ENCODE measurements around the gene GPD1. TPM values are rescaled to one million over a fixed set of nuclear protein-coding genes. Genes with fewer than 3 reads are reported as not detected.
"Not testable (repeated sequence)": the region's sequence is repeated elsewhere in the genome, so short reads cannot be mapped to it uniquely, and the experiment has no call there.

The GPD1 gene
- total RNA-seq, 1 donor, result not detected

DNA sequence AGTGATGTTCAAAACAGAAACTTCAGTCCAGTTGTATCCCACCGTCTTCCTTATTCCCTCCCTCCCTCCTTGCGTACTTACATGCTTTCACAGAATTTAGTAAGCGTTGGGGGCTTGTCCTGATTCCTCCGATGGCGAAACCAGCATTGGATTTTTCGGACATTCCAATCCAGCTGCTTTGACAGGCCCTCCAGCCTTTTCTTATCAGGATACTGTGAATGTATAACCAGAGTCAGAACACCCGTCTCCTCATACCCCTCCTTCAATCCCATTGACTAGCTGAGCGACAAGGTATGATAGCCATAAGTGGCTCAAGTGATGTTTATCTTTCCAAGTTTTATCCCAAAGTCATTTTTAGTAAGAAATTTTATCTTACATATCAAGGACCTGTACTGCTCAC lies 39.2 kb downstream of the GPD1 start:
- no peak for DNase-seq (ENCODE audit: low read depth)
- no peak overlapping the region for H3K4me3 ChIP-seq (ENCODE audit: low read depth, low read length)
- TF ChIP-seq, protein P1, sequence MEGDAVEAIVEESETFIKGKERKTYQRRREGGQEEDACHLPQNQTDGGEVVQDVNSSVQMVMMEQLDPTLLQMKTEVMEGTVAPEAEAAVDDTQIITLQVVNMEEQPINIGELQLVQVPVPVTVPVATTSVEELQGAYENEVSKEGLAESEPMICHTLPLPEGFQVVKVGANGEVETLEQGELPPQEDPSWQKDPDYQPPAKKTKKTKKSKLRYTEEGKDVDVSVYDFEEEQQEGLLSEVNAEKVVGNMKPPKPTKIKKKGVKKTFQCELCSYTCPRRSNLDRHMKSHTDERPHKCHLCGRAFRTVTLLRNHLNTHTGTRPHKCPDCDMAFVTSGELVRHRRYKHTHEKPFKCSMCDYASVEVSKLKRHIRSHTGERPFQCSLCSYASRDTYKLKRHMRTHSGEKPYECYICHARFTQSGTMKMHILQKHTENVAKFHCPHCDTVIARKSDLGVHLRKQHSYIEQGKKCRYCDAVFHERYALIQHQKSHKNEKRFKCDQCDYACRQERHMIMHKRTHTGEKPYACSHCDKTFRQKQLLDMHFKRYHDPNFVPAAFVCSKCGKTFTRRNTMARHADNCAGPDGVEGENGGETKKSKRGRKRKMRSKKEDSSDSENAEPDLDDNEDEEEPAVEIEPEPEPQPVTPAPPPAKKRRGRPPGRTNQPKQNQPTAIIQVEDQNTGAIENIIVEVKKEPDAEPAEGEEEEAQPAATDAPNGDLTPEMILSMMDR (IDR thresholded peaks at IDR 0.05; ENCODE audit: insufficient read depth, low read depth, low read length), result no peak

DNA sequence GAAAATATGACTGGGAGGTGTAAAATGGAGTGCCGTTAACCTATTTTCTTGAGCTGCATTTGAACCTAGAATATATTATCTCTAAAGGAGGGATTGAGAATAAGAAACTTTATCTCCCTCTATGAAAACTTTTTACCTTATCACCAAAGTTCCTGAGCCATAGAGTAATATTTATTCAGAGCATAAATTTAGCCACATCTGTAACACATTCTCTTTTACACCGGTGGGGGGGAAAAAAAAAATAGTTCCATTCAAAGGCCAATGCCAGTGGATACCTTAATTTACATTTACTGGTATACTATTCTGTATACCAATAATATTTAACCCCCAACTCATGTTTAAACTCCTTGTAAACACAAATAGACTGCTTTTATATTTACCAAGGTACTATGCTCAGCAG lies 41.6 kb downstream of the GPD1 start:
- no peak overlapping the region for H3K4me3 ChIP-seq (ENCODE audit: low read depth, low read length)
- no peak for DNase-seq (ENCODE audit: low read depth)
- TF ChIP-seq, protein P1 (IDR thresholded peaks at IDR 0.05; ENCODE audit: insufficient read depth, low read depth, low read length), result no peak

DNA sequence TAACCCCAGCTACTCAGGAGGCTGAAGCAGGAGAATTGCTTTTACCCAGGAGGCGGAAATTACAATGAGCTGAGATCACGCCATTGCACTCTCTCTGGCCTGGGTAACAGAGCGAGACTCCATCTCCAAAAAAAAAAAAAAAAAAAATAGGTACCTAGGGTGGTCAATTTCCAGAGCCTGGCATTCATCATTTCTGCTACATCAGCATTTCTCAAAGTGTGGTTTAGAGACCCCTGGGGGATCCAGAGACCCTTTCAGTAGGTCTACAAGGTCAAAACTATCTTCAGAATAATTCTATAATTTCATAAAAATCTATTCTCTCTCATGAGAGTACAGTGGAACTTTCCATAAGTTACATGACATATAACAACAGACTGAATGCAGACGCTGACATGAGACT lies 43.5 kb downstream of the GPD1 start:
- TF ChIP-seq, protein P1 (IDR thresholded peaks at IDR 0.05; ENCODE audit: insufficient read depth, low read depth, low read length), result no peak
- DNase-seq (ENCODE audit: low read depth), result no peak
- H3K4me3 ChIP-seq (ENCODE audit: low read depth, low read length), result no peak overlapping the region

DNA sequence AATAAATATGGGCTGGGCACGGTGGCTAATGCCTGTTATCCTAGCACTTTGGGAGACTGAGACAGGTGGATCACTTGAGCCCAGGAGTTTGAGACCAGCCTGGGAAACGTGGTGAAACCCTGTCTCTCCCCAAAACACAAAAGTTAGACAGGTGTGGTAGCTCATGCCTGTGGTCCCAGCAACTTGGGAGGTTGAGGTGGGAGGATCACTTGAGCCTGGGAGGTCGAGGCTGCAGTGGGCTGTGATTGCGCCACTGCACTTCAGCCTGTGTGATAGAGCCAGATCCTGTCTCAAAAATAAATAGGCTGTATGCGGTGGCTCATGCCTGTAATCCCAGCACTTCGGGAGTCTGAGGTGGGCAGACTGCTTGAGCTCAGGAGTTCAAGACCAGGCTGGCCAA lies 44.2 kb downstream of the GPD1 start:
- not testable (repeated sequence) for DNase-seq (ENCODE audit: low read depth); H3K4me3 ChIP-seq (ENCODE audit: low read depth, low read length)

DNA sequence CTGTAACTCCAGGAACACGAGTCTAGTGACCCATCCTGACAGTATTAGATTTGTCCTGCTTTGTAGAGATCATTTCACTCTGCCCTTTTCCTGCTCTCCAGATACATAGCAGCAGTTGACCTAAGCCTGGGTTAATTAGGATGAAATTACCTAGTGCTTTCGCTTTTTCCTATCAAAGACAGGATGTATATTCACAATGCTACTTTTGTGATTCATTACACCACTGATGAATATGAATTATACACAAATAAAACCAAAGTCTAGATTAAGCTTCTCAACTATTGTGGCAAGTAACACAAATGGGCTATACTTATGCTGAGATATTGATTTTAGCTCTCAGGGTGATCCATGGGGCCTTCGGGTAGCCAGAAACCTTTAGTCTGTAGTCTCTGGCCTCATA lies 45.5 kb downstream of the GPD1 start:
- DNase-seq (ENCODE audit: low read depth), result no peak
- no peak overlapping the region for H3K4me3 ChIP-seq (ENCODE audit: low read depth, low read length)
- TF ChIP-seq, protein P1 (IDR thresholded peaks at IDR 0.05; ENCODE audit: insufficient read depth, low read depth, low read length), result no peak

DNA sequence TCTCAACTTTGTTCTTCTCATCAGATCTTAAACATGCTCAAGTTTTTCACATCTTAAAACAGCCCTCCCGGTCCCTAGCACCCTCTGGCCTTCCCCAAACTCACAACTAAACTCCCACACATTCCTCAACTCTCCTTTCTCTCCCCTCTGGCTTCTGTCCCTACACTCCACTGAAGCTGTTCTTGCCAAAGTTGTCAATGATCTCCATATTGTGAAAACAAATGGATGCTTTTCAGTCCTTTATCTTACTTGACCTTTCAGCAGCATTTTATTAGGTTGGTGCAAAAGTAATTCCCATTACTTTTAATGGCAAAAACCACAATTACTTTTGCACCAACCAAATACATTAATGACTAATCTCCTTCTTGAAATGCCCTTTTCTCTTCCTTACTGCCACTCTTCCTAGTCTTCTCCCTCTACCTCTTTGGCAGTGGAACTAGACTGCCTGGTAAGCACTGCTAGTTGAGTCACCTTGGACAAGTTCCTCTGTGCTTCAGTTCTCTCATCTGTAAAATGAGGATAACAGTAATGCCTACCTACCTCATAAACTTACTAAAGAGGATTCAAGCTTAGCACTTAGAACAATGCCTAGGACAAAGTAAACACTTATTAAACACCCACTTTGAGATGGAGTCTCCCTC lies 47.4 kb downstream of the GPD1 start:
- peak; percentile 47 for DNase-seq (ENCODE audit: low read depth)
- TF ChIP-seq, protein P1 (IDR thresholded peaks at IDR 0.05; ENCODE audit: insufficient read depth, low read depth, low read length), result no peak
- no peak overlapping the region for H3K4me3 ChIP-seq (ENCODE audit: low read depth, low read length)

DNA sequence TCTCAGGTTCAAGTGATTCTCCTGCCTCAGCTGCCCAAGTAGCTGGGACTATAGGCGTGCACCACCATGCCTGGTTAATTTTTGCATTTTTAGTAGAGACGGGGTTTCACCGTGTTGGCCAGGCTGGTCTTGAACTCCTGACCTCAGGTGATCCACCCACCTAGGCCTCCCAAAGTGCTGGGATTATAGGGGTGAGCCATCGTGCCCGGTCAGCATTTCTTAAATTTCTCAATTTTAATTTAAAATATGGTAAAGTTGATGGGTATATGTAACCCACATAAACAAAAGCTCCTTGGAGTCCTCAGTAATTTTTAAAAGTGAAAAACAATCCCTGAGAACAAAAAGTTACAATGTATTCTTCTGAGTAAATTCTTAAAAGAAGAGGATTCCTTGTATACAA lies 51.1 kb downstream of the GPD1 start:
- H3K4me3 ChIP-seq (ENCODE audit: low read depth, low read length); DNase-seq (ENCODE audit: low read depth): not testable (repeated sequence)

DNA sequence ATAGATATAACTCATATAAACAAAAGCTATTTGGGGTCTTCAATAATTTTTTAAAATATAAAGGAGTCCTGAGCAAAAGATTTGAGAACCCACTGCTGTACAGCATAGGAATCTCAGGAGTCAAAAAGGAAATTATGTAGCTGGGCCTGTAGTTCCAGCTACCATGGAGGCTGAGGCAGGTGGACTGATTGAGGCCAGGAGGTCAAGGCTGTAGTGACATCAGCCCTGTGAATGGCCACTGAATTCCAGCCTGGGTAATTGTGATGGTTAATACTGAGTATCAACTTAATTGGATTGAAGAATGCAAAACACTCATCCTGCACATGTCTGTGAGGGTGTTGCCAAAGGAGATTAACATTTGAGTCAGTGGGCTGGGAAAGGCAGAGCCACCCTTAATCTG lies 52.8 kb downstream of the GPD1 start:
- TF ChIP-seq, protein P1 (IDR thresholded peaks at IDR 0.05; ENCODE audit: insufficient read depth, low read depth, low read length), result no peak
- no peak overlapping the region for H3K4me3 ChIP-seq (ENCODE audit: low read depth, low read length)
- DNase-seq (ENCODE audit: low read depth), result no peak

Data from fibroblast of villous mesenchyme (primary cell).